HG03354 (cell line): ENCODE results near the gene SLC35E4.
"Not testable (repeated sequence)": the region's sequence is repeated elsewhere in the genome, so short reads cannot be mapped to it uniquely, and the experiment has no call there.

ENCODE experiments used
- ATAC-seq: cut with Tn5 transposase; IDR thresholded peaks from one replicate; pipeline ENCODE4 v1.9.1; 2021; ENCODE audit warnings: mild to moderate bottlenecking; ENCODE audit not compliant: unreplicated experiment, poor library complexity, severe bottlenecking

The SLC35E4 gene

DNA sequence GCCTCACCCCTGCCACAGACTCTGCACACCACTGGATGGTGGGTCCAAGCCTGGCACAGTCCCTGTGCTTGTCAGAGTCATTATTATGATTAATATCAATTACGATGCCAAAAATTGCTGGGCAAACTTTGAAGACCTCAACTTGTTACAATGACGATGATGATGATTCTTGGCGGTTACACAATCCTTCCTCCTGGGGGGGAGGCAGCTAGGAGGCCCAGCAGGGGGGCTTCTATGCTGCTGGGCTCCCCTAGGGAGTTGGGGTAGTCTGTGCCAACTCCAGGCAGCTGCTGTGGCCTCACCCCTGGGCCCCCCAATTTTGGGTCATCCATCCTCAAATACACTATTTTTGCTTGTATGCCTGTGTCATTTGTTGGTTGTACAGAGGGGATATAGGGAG lies 12.0 kb downstream of the SLC35E4 start:
- ATAC-seq: no peak

DNA sequence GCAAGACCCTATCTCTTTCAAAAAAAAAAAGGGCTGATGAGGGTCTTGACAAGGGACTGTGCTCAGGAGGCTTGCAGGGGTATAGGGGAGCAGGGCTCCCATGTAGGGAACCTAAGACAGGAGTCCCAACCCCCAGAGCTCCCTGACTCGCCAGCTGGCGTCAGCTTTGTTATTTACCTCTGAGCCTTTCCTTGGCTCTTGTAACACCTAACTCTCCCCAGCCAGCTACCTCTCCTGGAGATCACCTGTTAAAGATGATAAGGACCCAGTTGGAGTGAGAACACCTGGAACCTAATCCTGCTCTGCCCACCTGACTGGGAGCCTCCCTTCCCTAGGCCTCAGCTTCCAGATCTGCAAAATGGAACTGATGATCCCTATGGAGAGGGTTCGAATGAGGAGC lies 13.2 kb downstream of the SLC35E4 start:
- no peak for ATAC-seq

DNA sequence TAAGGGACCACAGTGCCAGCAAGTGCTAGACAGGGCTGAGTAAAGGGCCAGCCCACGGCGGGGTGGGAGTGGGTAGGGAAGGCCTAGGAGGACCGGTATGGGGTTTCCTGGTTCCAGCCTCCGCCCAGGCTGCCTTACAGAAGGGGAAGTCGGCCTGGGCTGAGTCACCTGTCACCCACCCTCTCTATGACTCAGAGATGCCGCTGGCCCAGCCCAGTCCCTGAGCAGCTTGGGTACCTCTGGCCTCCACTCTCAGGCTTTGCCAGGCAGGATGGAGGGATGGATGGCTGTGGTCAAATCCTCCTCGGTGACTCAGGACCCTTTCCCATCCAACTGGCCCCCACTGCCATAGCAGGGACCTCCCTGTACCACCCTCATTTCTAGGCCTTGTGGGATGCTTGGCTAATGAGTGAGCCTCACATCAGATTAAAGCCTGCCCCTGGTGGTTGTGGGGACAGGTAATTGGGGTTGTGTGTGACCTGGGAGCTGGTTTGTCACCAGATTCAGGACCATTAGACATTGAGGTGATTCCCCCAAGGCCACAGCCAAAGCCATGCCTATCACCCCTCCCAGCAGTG lies 13.9 kb downstream of the SLC35E4 start:
- ATAC-seq: peak; percentile 72

GRCh38 chr22:30650508-30651116 lies 15.0 kb downstream of the SLC35E4 start:
- ATAC-seq: no peak

DNA sequence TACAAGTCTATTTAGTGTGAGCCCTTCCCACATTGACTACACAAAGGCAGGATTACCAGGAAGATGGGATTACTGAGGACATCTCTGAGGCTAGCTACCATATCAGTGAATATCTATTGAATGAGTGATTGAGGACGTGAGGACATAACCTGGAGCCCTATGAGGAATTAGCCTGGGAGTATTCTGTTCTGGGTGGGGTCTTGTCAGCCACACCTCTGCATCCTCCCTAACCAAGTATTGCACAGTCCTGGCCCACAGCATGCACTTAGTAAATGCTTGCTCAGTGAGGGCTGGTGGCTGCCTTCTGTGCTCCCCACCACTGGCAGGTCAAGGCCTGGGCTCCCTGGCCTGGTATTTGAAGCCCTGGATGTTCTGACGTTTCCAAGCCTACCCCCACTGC lies 17.3 kb downstream of the SLC35E4 start:
- no peak for ATAC-seq

GRCh38 chr22:30654361-30654760 lies 18.8 kb downstream of the SLC35E4 start:
- ATAC-seq: no peak

DNA sequence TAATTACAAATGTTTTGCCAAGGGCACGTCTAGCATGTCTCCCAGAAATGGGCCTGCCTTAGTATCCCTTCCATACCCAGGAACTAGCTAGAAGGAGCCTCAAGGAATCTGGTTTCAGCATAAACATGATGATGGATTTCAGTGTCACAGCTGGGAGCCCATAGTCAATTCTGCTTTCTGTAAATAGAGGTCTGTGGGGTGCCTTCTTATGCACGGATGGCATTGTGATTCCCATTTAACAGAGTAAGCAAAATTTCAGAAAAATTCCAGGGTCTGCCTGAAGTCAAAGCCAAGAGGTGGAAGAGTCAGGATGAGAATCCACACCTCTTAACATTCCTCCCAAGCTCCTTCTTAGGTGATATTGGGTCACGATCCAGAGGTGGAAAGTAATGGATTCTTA lies 20.0 kb downstream of the SLC35E4 start:
- no peak for ATAC-seq

DNA sequence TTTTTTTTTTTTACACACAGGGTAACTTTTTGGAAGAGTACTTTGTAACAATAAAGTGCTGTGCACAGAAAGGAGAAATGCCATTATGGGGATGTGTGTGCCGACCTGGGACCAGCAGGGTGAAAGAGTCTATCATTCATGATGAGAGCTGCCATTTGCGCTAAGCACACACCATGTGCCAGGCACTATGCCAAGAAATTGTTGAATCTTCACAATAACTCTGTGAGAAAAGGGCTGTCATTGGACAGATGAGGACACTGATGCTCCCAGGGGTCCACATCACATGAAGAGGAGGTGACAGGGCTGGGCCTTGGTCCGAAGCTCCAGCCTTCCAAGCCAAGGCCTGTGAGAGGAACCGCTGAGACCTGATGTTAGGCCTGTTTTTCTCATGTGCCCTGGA lies 26.5 kb downstream of the SLC35E4 start:
- ATAC-seq: no peak

- no peak for ATAC-seq
Observed at GRCh38 chr22:30664798-30665197, 29.2 kb downstream of the SLC35E4 start.

DNA sequence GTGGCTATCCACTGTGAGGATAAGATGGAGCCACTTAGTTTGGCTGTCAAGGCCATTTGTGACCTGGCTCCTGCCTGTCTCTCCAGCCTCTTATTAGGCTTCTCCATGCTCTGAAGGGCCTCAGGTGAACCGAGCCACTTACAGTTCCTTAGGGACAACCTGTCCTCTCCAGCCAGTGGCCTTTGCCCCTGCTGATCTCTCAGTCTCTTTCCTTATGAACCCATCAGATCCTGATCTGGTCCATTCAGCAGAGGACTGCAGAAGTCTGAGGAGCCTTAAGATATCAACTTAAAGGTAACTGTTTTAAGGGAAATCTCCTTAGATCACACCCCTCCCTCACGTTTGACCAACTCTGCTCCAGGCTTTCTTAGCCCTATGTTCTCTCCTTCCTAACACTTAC lies 29.7 kb downstream of the SLC35E4 start:
- ATAC-seq: no peak

GRCh38 chr22:30665786-30666185 lies 30.2 kb downstream of the SLC35E4 start:
- ATAC-seq: no peak

- ATAC-seq: no peak
Observed at GRCh38 chr22:30667107-30667493, 31.5 kb downstream of the SLC35E4 start.

GRCh38 chr22:30667494-30668385 lies 32.2 kb downstream of the SLC35E4 start, which contains the start of gene DUSP18:
DUSP18 (minus strand) TSS chr22:30667875; CDS start chr22:30664003, 3,872 bp downstream.
- peak; percentile 93 for ATAC-seq

DNA sequence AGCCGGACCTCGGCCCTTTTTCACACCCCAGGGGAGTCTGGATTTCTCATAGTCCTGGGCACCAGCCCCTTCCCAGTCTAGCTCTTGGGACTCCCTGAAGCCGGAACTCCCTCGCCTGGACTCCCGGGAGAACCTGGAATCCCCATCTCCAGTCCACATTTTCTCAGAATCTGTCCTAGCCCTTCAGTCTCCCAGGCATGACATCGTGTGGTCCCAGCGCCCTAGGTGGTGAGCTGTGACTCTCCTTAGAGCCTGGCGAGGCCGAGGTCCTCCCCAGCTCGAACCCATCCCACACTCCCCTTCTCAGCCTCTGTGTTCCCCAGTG lies 32.8 kb downstream of the SLC35E4 start:
- ATAC-seq: no peak

DNA sequence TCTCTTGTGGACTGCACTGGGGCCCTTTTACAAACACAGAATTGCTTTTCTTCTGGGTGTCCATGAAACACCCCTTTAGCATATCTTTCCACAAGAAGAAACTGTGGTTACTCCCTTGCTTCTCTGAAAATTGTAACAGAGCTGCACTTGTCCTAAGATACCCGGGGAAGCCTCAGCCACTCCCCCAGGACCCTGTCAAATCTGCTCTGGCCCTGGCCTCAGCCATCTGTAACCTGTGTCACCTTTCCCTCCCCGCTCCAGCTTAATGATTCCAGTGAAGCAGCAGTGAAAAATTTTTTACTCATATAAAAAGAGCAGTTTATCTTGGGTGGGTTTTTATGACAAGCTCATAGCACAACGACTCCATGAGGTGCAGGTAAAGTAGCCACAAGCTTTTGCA lies 35.5 kb downstream of the SLC35E4 start:
- no peak for ATAC-seq

- ATAC-seq: no peak
Observed at GRCh38 chr22:30673136-30673535, 37.6 kb downstream of the SLC35E4 start.

DNA sequence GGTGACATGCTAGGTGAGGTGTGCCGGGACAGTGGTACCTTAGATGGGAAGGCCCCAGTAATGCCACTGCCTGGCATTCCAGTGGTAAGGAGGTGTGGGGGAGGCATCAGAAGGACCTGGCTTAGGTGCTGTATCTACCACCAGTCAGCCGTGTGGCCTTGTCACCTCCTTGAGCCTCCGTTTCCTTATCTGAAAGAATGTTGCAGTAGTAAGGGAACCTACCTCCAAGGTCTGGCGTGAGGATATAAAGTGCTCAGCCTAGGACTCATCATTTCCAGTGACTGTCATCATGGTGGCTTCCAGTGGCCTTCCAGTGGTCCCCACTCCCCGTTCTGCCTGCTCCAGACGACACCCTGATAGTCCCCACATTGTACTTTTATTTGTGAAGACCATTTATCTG lies 38.9 kb downstream of the SLC35E4 start:
- no peak for ATAC-seq

DNA sequence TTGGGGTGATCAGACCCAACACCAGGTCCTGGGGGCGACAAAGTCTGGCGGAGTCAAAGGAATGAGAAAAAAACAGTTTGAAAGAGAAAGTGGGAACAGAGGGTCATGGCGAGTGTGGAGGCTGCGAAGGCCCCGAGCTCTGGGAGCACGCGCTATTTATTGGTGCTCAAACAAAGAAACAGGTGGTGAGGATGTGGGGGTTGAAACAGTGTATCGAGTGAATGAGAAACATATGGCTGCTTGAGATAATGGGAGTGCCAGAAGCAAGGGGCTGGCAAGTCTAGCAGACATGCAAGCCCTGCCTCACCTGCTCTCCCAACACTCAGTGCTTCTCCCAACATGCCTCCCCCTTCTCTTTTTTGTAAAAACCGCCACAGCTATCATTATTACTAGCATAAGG lies 39.9 kb downstream of the SLC35E4 start:
- no peak for ATAC-seq

GRCh38 chr22:30676565-30676964 lies 41.0 kb downstream of the SLC35E4 start:
- ATAC-seq: not testable (repeated sequence)

DNA sequence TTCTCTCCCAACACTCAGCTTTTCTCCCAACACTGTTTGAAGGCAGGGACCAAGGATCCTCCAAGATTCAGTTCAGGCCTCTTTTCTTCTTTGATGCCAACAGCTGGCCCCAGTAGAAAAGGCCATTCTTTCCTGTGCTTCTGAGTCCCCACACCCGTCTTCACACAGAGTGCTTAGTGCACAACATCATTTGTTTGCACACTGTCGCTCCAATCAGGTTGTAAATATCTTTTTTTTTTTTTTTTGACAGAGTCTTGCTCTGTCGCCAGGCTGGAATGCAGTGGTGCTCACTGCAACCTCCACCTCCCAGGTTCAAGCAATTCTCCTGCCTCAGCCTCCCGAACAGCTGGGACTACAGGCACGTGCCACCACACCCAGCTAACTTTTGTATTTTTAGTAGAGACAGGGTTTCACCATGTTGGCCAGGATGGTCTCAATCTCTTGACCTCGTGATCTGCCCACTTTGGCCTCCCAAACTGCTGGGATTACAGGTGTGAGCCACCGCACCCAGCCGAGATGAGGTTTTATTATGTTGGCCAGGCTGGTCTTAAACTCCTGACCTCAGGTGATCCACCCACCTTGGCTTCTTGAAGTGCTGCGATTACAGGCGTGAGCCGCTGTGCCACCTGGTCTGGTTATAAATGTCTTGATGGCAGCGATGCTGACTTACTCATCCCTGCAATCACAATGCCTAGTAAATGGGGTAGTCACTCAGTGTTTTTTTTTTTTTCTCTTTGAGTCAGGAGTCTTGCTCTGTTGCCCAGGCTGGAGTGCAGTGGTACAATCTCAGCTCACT lies 44.5 kb downstream of the SLC35E4 start:
- not testable (repeated sequence) for ATAC-seq
